NB4 (cell line): ENCODE results near the gene ZNF581.

Source experiments
- CTCF ChIP-seq: IDR thresholded peaks from one replicate; pipeline ENCODE4 v1.5.1; 2012; ENCODE audit warnings: low read depth, low read length
- POLR2A ChIP-seq: IDR thresholded peaks from 2 replicates; pipeline ENCODE4 v1.6.1; 2011; ENCODE audit warnings: mild to moderate bottlenecking; ENCODE audit not compliant: insufficient read length; ENCODE audit errors: extremely low read depth

DNA sequence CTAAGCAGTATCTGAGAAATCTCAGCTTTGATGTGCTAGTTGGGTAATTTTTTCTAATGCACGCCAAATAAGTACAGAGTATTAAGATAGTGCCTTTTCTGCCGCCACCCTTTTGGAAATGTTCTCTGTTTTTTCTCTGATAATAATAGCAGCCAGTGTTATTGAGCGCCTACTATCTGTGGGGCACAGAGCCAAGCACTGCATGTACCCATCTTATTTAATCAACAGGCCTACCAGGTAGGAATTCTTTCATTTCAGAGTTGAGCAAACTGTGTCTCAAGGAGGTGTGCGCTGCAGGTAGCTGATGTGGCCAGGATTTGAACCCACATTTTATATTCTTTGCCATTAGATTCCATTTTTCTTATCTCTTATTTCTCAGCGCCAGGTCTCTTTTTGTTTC, 32.9 kb downstream of the ZNF581 start:
- TF ChIP-seq POLR2A (no peak), CTCF (no peak)
